Keratinocyte (primary cell): ENCODE measurements around the gene PES1. TPM values are rescaled to one million over a fixed set of nuclear protein-coding genes. Genes with fewer than 3 reads are reported as not detected.
A peak's percentile ranks its signal among the peaks of the same experiment; 100 is the strongest.
"Not testable (repeated sequence)": the region's sequence is repeated elsewhere in the genome, so short reads cannot be mapped to it uniquely, and the experiment has no call there.

Source experiments
- DNase-seq: peaks from one replicate; pipeline ENCODE4 v3.0.0-alpha.2; 2011; ENCODE audit warnings: low read depth, missing footprints, low spot score
- FAIRE-seq: peaks from 2 replicates; lab custom pipeline; 2011; peaks lifted over from hg19 to GRCh38; lab: Jason Lieb, UNC
- H2AFZ ChIP-seq: 2 replicates; pipeline ENCODE4 v1.6.0; 2012; ENCODE audit warnings: low read length, control low read depth, inconsistent platforms; ENCODE audit not compliant: control insufficient read depth
- H3K27ac ChIP-seq: 2 replicates; pipeline ENCODE4 v1.5.1; 2011; ENCODE audit warnings: low read length; ENCODE audit not compliant: control insufficient read depth, insufficient read depth
- H3K27me3 ChIP-seq: 3 replicates; pipeline ENCODE4 v1.6.0; 2011; ENCODE audit warnings: low read length; ENCODE audit not compliant: control insufficient read depth, insufficient read depth; ENCODE audit errors: extremely low read depth
- H3K36me3 ChIP-seq, 2 experiments: 2 replicates in 1 of 2; 3 replicates in 1 of 2; pipeline ENCODE4 v1.5.1; 2011; ENCODE audit warnings: low read length in 2 of 2, mild to moderate bottlenecking in 1 of 2; ENCODE audit not compliant: control insufficient read depth in 2 of 2, insufficient read depth in 2 of 2; ENCODE audit errors: extremely low read depth in 1 of 2
- H3K4me1 ChIP-seq: 3 replicates; pipeline ENCODE4 v1.5.1; 2011; ENCODE audit warnings: low read length; ENCODE audit not compliant: control insufficient read depth, insufficient read depth; ENCODE audit errors: extremely low read depth
- H3K4me2 ChIP-seq: 3 replicates; pipeline ENCODE4 v1.6.0; 2011; ENCODE audit warnings: low read depth, low read length; ENCODE audit not compliant: control insufficient read depth, insufficient read depth; ENCODE audit errors: extremely low read depth
- H3K4me3 ChIP-seq, 3 experiments: fragments of 200-600 bp in 1 of 3; sonication (generic) in 1 of 3; 2 replicates in 2 of 3; 3 replicates in 1 of 3; pipeline ENCODE4 v1.5.1; 2011 to 2016; ENCODE audit warnings: low read length in 3 of 3, mild to moderate bottlenecking in 3 of 3, control low read depth in 2 of 3, inconsistent platforms in 1 of 3, low read depth in 1 of 3, mixed read lengths in 1 of 3, mixed run types in 1 of 3, moderate library complexity in 1 of 3; ENCODE audit not compliant: control insufficient read depth in 2 of 3, insufficient read depth in 2 of 3; ENCODE audit errors: extremely low read depth in 1 of 3
- H3K79me2 ChIP-seq: 2 replicates; pipeline ENCODE4 v1.6.0; 2012; ENCODE audit warnings: low read length; ENCODE audit not compliant: control insufficient read depth, insufficient read depth
- H3K9ac ChIP-seq: 3 replicates; pipeline ENCODE4 v1.6.0; 2011; ENCODE audit warnings: low read length; ENCODE audit not compliant: control insufficient read depth, insufficient read depth; ENCODE audit errors: extremely low read depth
- H3K9me1 ChIP-seq: 3 replicates; pipeline ENCODE4 v1.6.0; 2011; ENCODE audit warnings: low read length; ENCODE audit not compliant: control insufficient read depth, insufficient read depth; ENCODE audit errors: extremely low read depth
- H3K9me3 ChIP-seq: 2 replicates; pipeline ENCODE4 v1.5.1; 2012; ENCODE audit warnings: low read depth, low read length; ENCODE audit not compliant: control insufficient read depth
- H4K20me1 ChIP-seq: 3 replicates; pipeline ENCODE4 v1.6.0; 2011; ENCODE audit warnings: low read length; ENCODE audit not compliant: control insufficient read depth, insufficient read depth; ENCODE audit errors: extremely low read depth
- CTCF ChIP-seq, 3 experiments: IDR thresholded peaks in 1 of 3; conservative IDR thresholded peaks in 1 of 3; optimal IDR thresholded peaks in 1 of 3; 2 replicates in 2 of 3; 3 replicates in 1 of 3; pipeline versions ENCODE3 to v1.5.1; 2011; ENCODE audit warnings: low read length in 3 of 3, mild to moderate bottlenecking in 3 of 3, moderate library complexity in 2 of 3, control low read depth in 1 of 3, inconsistent platforms in 1 of 3; ENCODE audit not compliant: insufficient read depth in 2 of 3; ENCODE audit errors: extremely low read depth in 1 of 3
- EZH2 ChIP-seq: IDR thresholded peaks from one replicate; pipeline ENCODE4 v1.6.1; 2012; ENCODE audit warnings: inconsistent platforms, mild to moderate bottlenecking, low read length, moderate library complexity
- dilution Hi-C: fragments of 300-500 bp; cut with MboI; formaldehyde crosslinking; loops from one replicate; pipeline ENCODE4 v1.7.0; 2020; ENCODE audit warnings: low sequenced_read_pairs; ENCODE audit not compliant: extremely low pct_ligation_motif_present
- polyA plus RNA-seq, 5 experiments: library from polyadenylated mRNA; depleted of rRNA in 3 of 5; stranded (reverse) in 3 of 5; stranded (forward) in 1 of 5; unstranded in 1 of 5; fragments of >200 nt; gene quantifications; 1 replicate in 1 of 5; 2 replicates in 3 of 5; 3 replicates in 1 of 5; pipeline versions ENCODE4 v1.2.1 to v1.2.3, GENCODE V29; 2011 to 2012; ENCODE audit warnings: missing spikeins in 2 of 5, low read depth in 1 of 5, low replicate concordance in 1 of 5

The PES1 gene
- polyA plus RNA-seq, 1 donor (not counting 4 experiments of a cell fraction or from before 2014, with no cell fraction given): 116 TPM

- Histone ChIP-seq H3K36me3 (no peaks in the 10 kb centered on the region), H2AFZ (no peak overlapping the region), H3K9me1 (no peaks in the 10 kb centered on the region), H3K79me2 (no peaks in the 10 kb centered on the region), H3K27me3 (peaks cover 27% of the 10 kb centered on the region), H3K4me3 (no peak overlapping the region), H3K27ac (no peak overlapping the region), H3K4me1 (peaks cover 5% of the 10 kb centered on the region), H3K9ac (no peak overlapping the region), H3K4me2 (no peak overlapping the region), H3K9me3 (no peaks in the 10 kb centered on the region), H4K20me1 (no peaks in the 10 kb centered on the region)
- TF ChIP-seq EZH2 (no peak), CTCF (optimal IDR thresholded peaks at IDR 0.05 in 1 of 3, IDR thresholded peaks at IDR 0.05 in 1 of 3, conservative IDR thresholded peaks at IDR 0.05 in 1 of 3; ENCODE audit: extremely low read depth in 1 of 3, insufficient read depth in 2 of 3, low read length in 3 of 3) (no peak)
- DNase-seq (no peak), FAIRE-seq (no peak)
- dilution Hi-C loops: no loop called here
Measured at GRCh38 chr22:30542811-30543188, 48.9 kb downstream of the PES1 start.

GRCh38 chr22:30541961-30542810, 49.5 kb downstream of the PES1 start:
- Histone ChIP-seq H2AFZ (no peak overlapping the region), H4K20me1 (no peaks in the 10 kb centered on the region), H3K27ac (no peak overlapping the region), H3K4me2 (no peak overlapping the region), H3K36me3 (no peaks in the 10 kb centered on the region), H3K79me2 (no peaks in the 10 kb centered on the region), H3K9me1 (no peaks in the 10 kb centered on the region), H3K4me3 (no peak overlapping the region), H3K4me1 (peaks cover 5% of the 10 kb centered on the region), H3K27me3 (peaks cover 27% of the 10 kb centered on the region), H3K9ac (no peak overlapping the region), H3K9me3 (no peaks in the 10 kb centered on the region)
- TF ChIP-seq CTCF (optimal IDR thresholded peaks at IDR 0.05 in 1 of 3, IDR thresholded peaks at IDR 0.05 in 1 of 3, conservative IDR thresholded peaks at IDR 0.05 in 1 of 3; ENCODE audit: extremely low read depth in 1 of 3, insufficient read depth in 2 of 3, low read length in 3 of 3) (no peak), EZH2 (peak; percentile 71)
- FAIRE-seq (no peak), DNase-seq (no peak)
- dilution Hi-C loops: no loop called here

- H2AFZ ChIP-seq, DNase-seq, dilution Hi-C loops, FAIRE-seq, H3K9me1 ChIP-seq, H3K9ac ChIP-seq, H3K79me2 ChIP-seq, H3K9me3 ChIP-seq, H3K27ac ChIP-seq, H3K4me1 ChIP-seq, H3K4me2 ChIP-seq, H4K20me1 ChIP-seq, H3K4me3 ChIP-seq, H3K36me3 ChIP-seq: not testable (repeated sequence)
- H3K27me3 ChIP-seq: peaks cover 27% of the 10 kb centered on the region
Measured at GRCh38 chr22:30541511-30541910, 50.2 kb downstream of the PES1 start.
